ENCODE data around the gene SAA2. TPM values are rescaled to one million over a fixed set of nuclear protein-coding genes. Genes with fewer than 3 reads are reported as not detected.

SAA2 gene
- 0.35 TPM in 1 of 2 replicates, not detected in the other for total RNA-seq

DNA sequence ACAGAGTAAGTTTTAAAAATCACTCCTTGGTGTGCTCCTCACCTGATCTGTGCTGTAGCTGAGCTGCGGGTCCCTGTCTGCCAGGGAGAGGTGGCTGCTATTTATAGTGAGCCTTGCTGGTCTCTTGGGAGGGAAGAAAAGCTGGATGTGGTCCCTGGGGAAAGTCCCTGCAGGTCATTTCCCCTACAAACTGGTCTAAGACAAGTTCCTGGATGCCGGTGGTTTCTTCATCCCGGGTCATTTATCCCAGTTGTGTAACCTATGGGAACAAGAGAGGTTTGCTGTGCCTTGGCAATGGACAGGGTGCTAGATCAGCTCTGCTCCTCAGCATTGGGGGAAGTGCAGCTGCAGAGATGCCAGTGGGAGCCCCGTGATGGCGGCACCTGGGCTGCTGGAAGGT, at the start of gene SAA2:
Gene SAA2, minus strand, starts transcription at position 108 of the 400 bp plus-strand sequence. CDS start 657 bp downstream, outside the sequence.
- Mint-ChIP-seq H3K9me3 (no peaks in the 10 kb centered on the region), H3K27me3 (no peaks in the 10 kb centered on the region), H3K27ac (no peak within 1 kb of the TSS), H3K36me3 (ENCODE audit: low read depth) (no peaks in the 10 kb centered on the region), H3K4me1 (peaks cover 15% of the 10 kb centered on the region), H3K4me3 (no peak within 1 kb of the TSS)
- POLR2A ChIA-PET, result no interaction called here
- CTCF ChIA-PET, result no interaction called here
- TF ChIP-seq, protein P1, sequence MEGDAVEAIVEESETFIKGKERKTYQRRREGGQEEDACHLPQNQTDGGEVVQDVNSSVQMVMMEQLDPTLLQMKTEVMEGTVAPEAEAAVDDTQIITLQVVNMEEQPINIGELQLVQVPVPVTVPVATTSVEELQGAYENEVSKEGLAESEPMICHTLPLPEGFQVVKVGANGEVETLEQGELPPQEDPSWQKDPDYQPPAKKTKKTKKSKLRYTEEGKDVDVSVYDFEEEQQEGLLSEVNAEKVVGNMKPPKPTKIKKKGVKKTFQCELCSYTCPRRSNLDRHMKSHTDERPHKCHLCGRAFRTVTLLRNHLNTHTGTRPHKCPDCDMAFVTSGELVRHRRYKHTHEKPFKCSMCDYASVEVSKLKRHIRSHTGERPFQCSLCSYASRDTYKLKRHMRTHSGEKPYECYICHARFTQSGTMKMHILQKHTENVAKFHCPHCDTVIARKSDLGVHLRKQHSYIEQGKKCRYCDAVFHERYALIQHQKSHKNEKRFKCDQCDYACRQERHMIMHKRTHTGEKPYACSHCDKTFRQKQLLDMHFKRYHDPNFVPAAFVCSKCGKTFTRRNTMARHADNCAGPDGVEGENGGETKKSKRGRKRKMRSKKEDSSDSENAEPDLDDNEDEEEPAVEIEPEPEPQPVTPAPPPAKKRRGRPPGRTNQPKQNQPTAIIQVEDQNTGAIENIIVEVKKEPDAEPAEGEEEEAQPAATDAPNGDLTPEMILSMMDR (IDR thresholded peaks at IDR 0.05), result no peak
- intact Hi-C loops (cut with micrococcal nuclease), result loop anchor here (10.0 kb wide), 1 partner anchor 276 kb away; the partner anchor contains the start of gene TSG101
- no peak for ATAC-seq (ENCODE audit: low read depth)
- DNase-seq, result no peak

DNA sequence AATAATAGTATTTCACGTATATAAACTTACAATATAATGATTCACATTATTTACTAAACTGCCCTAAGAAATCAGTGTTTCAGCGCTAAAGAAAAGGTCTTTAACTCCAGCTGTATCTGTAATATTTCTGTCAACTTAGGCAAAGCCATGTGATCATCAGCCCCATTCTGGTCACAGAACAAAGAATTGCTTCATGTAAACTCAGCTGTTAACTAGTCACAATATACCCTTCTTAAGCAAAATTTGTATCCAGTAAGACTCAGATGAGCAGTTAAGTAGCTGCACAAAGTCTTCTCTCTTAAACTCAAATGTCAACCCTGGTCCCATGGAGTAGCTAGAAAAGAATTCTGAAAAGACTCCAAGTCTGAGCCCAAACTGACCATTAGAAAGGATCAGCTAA, 46.8 kb upstream of the SAA2 start:
- Mint-ChIP-seq H3K27ac (no peak overlapping the region), H3K36me3 (ENCODE audit: low read depth) (peaks cover 87% of the 10 kb centered on the region), H3K4me3 (no peak overlapping the region), H3K4me1 (no peaks in the 10 kb centered on the region), H3K27me3 (no peaks in the 10 kb centered on the region), H3K9me3 (no peaks in the 10 kb centered on the region)
- CTCF ChIA-PET, result interaction anchor here (1.1 to 1.3 kb wide), 2 partner anchors 10 to 51 kb away, joined by 3 to 5 read pairs; no protein-coding TSS in a partner anchor
- DNase-seq, result no peak
- TF ChIP-seq, protein P1 (IDR thresholded peaks at IDR 0.05), result no peak
- POLR2A ChIA-PET, result no interaction called here
- no peak for ATAC-seq (ENCODE audit: low read depth)
- intact Hi-C loops (cut with micrococcal nuclease), result no loop called here

DNA sequence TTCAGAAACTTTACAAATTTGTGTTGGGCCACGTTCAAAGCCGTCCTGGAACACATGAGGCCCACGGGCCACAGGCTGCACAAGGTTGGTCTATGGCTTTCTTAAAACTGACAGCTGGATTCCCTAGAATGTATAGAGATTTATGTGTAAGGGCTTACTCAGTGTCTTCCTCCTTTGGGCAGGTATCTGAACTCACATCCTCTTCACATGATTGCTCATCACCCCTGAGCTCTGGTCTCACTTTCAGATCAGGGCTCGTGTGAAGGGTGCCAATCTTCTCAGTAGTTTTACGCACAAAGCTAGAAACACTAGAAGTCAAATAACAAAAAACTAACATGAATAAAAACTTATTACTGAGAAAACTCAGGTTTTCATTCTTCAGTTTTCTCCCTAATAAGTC, 46.4 kb upstream of the SAA2 start:
- ATAC-seq (ENCODE audit: low read depth), result no peak
- TF ChIP-seq, protein P1 (IDR thresholded peaks at IDR 0.05), result no peak
- POLR2A ChIA-PET, result no interaction called here
- no peak for DNase-seq
- intact Hi-C loops (cut with micrococcal nuclease), result no loop called here
- Mint-ChIP-seq H3K4me3 (no peak overlapping the region), H3K27me3 (no peaks in the 10 kb centered on the region), H3K36me3 (ENCODE audit: low read depth) (peaks cover 89% of the 10 kb centered on the region), H3K27ac (no peak overlapping the region), H3K9me3 (no peaks in the 10 kb centered on the region), H3K4me1 (no peaks in the 10 kb centered on the region)
- CTCF ChIA-PET, result interaction anchor here (1.1 to 1.3 kb wide), 2 partner anchors 9 to 51 kb away, joined by 3 to 5 read pairs; no protein-coding TSS in a partner anchor

DNA sequence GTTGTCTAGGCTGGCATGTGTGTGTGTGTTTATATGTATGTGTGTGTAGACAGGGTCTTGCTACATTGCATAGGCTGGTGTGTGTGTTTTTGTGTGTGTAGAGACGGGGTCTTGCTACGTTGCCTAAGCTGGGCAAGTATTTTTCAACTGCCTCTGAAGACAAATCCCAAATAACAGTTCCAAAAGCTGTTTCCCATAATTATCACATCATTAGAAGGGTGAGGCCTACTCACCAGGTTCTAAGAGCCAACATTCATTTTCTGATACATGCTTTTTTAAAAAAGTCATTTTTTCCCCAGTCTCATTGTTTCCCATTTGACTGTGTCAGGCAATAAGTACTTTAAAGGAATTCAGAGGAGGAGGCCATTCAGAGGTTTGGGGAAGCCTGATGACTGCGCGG, 40.4 kb upstream of the SAA2 start:
- ChIA-PET POLR2A (no interaction called here), CTCF (interaction anchor here (1.4 kb wide), 1 partner anchor 45 kb away, joined by 5 read pairs; no protein-coding TSS in a partner anchor)
- DNase-seq, result no peak
- H3K27me3 Mint-ChIP-seq, result no peaks in the 10 kb centered on the region
- no peaks in the 10 kb centered on the region for H3K4me1 Mint-ChIP-seq
- no peaks in the 10 kb centered on the region for H3K9me3 Mint-ChIP-seq
- intact Hi-C loops (cut with micrococcal nuclease), result no loop called here
- no peak for ATAC-seq (ENCODE audit: low read depth)
- H3K4me3 Mint-ChIP-seq, result no peak overlapping the region
- TF ChIP-seq, protein P1 (IDR thresholded peaks at IDR 0.05), result no peak
- H3K36me3 Mint-ChIP-seq (ENCODE audit: low read depth), result peaks cover 84% of the 10 kb centered on the region
- H3K27ac Mint-ChIP-seq, result no peak overlapping the region

DNA sequence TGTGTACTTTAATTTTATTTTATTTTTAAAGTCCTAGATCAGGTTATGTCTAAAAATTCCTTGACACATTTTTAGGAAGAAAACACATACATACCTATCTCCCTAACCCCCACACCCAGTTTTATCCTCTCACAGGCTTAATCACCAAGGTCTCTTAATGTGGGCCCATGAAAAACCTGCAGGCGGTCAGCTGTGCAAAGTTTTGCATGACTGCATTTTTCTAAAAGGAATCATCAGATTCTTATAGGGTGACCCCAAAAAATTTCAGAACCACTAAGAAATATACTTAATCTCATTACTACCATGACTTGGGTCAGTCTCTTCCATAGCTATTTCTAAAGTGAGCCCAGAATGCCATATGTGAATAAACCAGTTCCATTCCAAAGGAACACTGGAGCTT, 37.4 kb upstream of the SAA2 start:
- no peaks in the 10 kb centered on the region for H3K9me3 Mint-ChIP-seq
- DNase-seq, result no peak
- H3K4me3 Mint-ChIP-seq, result no peak overlapping the region
- TF ChIP-seq, protein P1 (IDR thresholded peaks at IDR 0.05), result no peak
- peaks cover 22% of the 10 kb centered on the region for H3K4me1 Mint-ChIP-seq
- H3K27me3 Mint-ChIP-seq, result no peaks in the 10 kb centered on the region
- intact Hi-C loops (cut with micrococcal nuclease), result no loop called here
- peaks cover 76% of the 10 kb centered on the region for H3K36me3 Mint-ChIP-seq (ENCODE audit: low read depth)
- CTCF ChIA-PET, result interaction anchor here (1.3 kb wide), 1 partner anchor 9 kb away, joined by 3 read pairs; no protein-coding TSS in a partner anchor
- H3K27ac Mint-ChIP-seq, result no peak overlapping the region
- ATAC-seq (ENCODE audit: low read depth), result no peak
- POLR2A ChIA-PET, result interaction anchor here (2.6 kb wide), 1 partner anchor 36 kb away, joined by 8 read pairs; the partner anchor contains the start of genes GTF2H1 and HPS5

Data from activated B cell treated with CpG ODN at 0.5 μM for 24 hours (primary cell).